ENCODE results near the gene CHPT1. TPM values are rescaled to one million over a fixed set of nuclear protein-coding genes. Genes with fewer than 3 reads are reported as not detected.
A peak's percentile ranks its signal among the peaks of the same experiment; 100 is the strongest.

Gene CHPT1
- total RNA-seq, 1 donor from 2014 or later: 65.3 TPM

DNA sequence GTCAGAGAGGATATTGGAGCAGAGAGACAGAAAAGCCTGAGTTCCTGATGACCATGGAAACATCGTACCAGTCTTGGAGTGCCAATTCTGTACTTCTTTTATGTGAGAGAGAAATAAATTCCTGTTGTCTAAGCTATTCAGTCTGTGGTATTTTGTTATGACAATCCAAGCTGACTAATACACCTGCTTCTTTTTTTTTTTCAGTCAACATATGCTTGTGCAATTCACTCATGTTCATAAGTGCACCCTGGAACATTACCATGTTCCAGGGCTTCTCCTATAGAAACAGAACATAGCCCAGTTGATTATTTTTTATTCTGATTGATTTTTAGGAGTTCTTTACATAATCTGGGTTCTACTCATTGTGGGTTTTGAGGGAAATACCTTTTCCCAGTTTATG, 1.7 kb upstream of the CHPT1 start:
- Histone ChIP-seq H3K4me1 (peaks cover 24% of the 10 kb centered on the region), H3K9me3 (no peaks in the 10 kb centered on the region), H3K27ac (no peak overlapping the region), H3K36me3 (no peaks in the 10 kb centered on the region), H3K4me3 (no peak overlapping the region), H3K27me3 (ENCODE audit: low read depth) (no peaks in the 10 kb centered on the region)
- intact Hi-C loops (cut with DNase I): no loop called here
- TF ChIP-seq, protein P1, sequence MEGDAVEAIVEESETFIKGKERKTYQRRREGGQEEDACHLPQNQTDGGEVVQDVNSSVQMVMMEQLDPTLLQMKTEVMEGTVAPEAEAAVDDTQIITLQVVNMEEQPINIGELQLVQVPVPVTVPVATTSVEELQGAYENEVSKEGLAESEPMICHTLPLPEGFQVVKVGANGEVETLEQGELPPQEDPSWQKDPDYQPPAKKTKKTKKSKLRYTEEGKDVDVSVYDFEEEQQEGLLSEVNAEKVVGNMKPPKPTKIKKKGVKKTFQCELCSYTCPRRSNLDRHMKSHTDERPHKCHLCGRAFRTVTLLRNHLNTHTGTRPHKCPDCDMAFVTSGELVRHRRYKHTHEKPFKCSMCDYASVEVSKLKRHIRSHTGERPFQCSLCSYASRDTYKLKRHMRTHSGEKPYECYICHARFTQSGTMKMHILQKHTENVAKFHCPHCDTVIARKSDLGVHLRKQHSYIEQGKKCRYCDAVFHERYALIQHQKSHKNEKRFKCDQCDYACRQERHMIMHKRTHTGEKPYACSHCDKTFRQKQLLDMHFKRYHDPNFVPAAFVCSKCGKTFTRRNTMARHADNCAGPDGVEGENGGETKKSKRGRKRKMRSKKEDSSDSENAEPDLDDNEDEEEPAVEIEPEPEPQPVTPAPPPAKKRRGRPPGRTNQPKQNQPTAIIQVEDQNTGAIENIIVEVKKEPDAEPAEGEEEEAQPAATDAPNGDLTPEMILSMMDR (IDR thresholded peaks at IDR 0.05): no peak
- DNase-seq (no peak), ATAC-seq (no peak)

- no peaks in the 10 kb centered on the region for H3K36me3 ChIP-seq
- peak; percentile 57 for DNase-seq
- H3K9me3 ChIP-seq: no peaks in the 10 kb centered on the region
- TF ChIP-seq, protein P1 (IDR thresholded peaks at IDR 0.05): no peak
- H3K27me3 ChIP-seq (ENCODE audit: low read depth): no peaks in the 10 kb centered on the region
- intact Hi-C loops (cut with DNase I): no loop called here
- ATAC-seq: peak; percentile 58 to 69
- H3K4me3 ChIP-seq: peak overlapping the region; percentile 90
- H3K27ac ChIP-seq: peak overlapping the region; percentile 89
- peaks cover 30% of the 10 kb centered on the region for H3K4me1 ChIP-seq
These were observed 916 bp upstream of the CHPT1 start for GRCh38 chr12:101696251-101697196.

- Histone ChIP-seq H3K27me3 (ENCODE audit: low read depth) (no peaks in the 10 kb centered on the region), H3K27ac (peak overlapping the region; percentile 89), H3K4me3 (peak overlapping the region; percentile 90), H3K9me3 (no peaks in the 10 kb centered on the region), H3K36me3 (no peaks in the 10 kb centered on the region), H3K4me1 (peaks cover 45% of the 10 kb centered on the region)
- TF ChIP-seq, protein P1 (IDR thresholded peaks at IDR 0.05): no peak
- ATAC-seq: peak; percentile 74 to 77
- intact Hi-C loops (cut with DNase I): no loop called here
- DNase-seq: peak; percentile 70
These were observed 725 bp downstream of the CHPT1 start for GRCh38 chr12:101697930-101698799.

DNA sequence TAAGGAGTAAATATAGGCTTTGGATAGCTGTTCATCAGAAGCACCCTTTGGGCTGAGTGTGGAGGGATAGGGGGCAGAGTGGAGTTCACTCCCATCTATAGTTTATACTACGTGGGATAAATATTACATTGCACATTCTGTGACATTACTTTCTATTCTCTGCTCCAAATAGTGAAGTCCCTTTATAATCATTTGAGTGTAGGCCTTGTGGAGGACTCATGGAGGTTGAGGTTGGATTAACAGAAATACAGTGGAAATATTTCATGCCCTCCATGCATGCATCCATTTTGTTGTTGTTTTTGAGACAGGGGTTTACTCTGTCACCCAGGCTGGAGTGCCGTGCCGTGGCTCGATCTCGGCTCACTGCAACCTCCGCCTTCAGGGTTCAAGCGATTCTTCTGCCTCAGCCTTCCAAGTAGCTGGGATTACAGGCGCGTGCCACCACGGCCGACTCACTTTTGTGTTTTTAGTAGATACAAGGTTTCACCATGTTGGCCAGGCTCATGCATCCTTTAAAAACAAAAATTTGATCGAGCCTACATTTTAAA, 1.4 kb downstream of the CHPT1 start:
- Histone ChIP-seq H3K27ac (no peak overlapping the region), H3K27me3 (ENCODE audit: low read depth) (no peaks in the 10 kb centered on the region), H3K36me3 (no peaks in the 10 kb centered on the region), H3K9me3 (no peaks in the 10 kb centered on the region), H3K4me3 (peak overlapping the region; percentile 90), H3K4me1 (peaks cover 52% of the 10 kb centered on the region)
- DNase-seq (no peak), ATAC-seq (no peak)
- TF ChIP-seq, protein P1 (IDR thresholded peaks at IDR 0.05): no peak
- intact Hi-C loops (cut with DNase I): no loop called here

- no peak for DNase-seq
- Histone ChIP-seq H3K27ac (no peak overlapping the region), H3K9me3 (no peaks in the 10 kb centered on the region), H3K4me3 (peak overlapping the region; percentile 7), H3K27me3 (ENCODE audit: low read depth) (no peaks in the 10 kb centered on the region), H3K36me3 (no peaks in the 10 kb centered on the region), H3K4me1 (peaks cover 53% of the 10 kb centered on the region)
- TF ChIP-seq, protein P1 (IDR thresholded peaks at IDR 0.05): no peak
- ATAC-seq: no peak
- intact Hi-C loops (cut with DNase I): no loop called here
These were observed 2.9 kb downstream of the CHPT1 start for GRCh38 chr12:101700299-101700820.

Measured in lower lobe of right lung (tissue), 2 donors.